Parathyroid adenoma (tissue), 2 donors: ENCODE measurements around the gene IL4R.
A peak's percentile ranks its signal among the peaks of the same experiment; 100 is the strongest.

Source experiments
- H2AFZ ChIP-seq: fragments of 300-600 bp; sonication (generic); one replicate; pipeline ENCODE4 v1.7.0; 2017; ENCODE audit warnings: antibody characterized with exemption, mild to moderate bottlenecking
- H3K27ac ChIP-seq: fragments of 300-600 bp; sonication (generic); one replicate; pipeline ENCODE4 v1.7.0; 2017
- H3K27me3 ChIP-seq: fragments of 300-600 bp; sonication (generic); one replicate; pipeline ENCODE4 v1.7.0; 2017; ENCODE audit warnings: low read length; ENCODE audit not compliant: control insufficient read depth, insufficient read depth
- H3K36me3 ChIP-seq: fragments of 300-600 bp; sonication (generic); one replicate; pipeline ENCODE4 v1.7.0; 2017; ENCODE audit warnings: low read length; ENCODE audit not compliant: control insufficient read depth, insufficient read depth
- H3K4me1 ChIP-seq: fragments of 300-600 bp; sonication (generic); one replicate; pipeline ENCODE4 v1.7.0; 2017; ENCODE audit warnings: control low read depth
- H3K4me2 ChIP-seq: fragments of 300-600 bp; sonication (generic); one replicate; pipeline ENCODE4 v1.7.0; 2017; ENCODE audit warnings: low read length
- H3K4me3 ChIP-seq: fragments of 300-600 bp; sonication (generic); one replicate; pipeline ENCODE4 v1.7.0; 2017; ENCODE audit warnings: low read depth, low read length
- H3K79me2 ChIP-seq: fragments of 300-600 bp; sonication (generic); one replicate; pipeline ENCODE4 v1.7.0; 2017; ENCODE audit warnings: control low read depth
- H3K9ac ChIP-seq: fragments of 300-600 bp; sonication (generic); one replicate; pipeline ENCODE4 v1.7.0; 2017; ENCODE audit warnings: mild to moderate bottlenecking
- H3K9me3 ChIP-seq: fragments of 300-600 bp; sonication (generic); one replicate; pipeline ENCODE4 v1.7.0; 2017; ENCODE audit warnings: low read length; ENCODE audit not compliant: control insufficient read depth
- CTCF ChIP-seq: fragments of 300-600 bp; sonication (generic); IDR thresholded peaks from one replicate; pipeline ENCODE4 v1.7.0; 2017; ENCODE audit warnings: antibody characterized with exemption, mild to moderate bottlenecking
- donor health status: primary hyperparathyroidism.

The IL4R gene

GRCh38 chr16:27335349-27336053 lies 21.7 kb downstream of the IL4R start:
- Histone ChIP-seq H3K27me3 (no peaks in the 10 kb centered on the region), H3K4me1 (peaks cover 21% of the 10 kb centered on the region), H3K9ac (no peak overlapping the region), H3K36me3 (peaks cover 4% of the 10 kb centered on the region), H3K27ac (no peak overlapping the region), H3K4me3 (peak overlapping the region; percentile 43), H2AFZ (no peak overlapping the region), H3K9me3 (no peaks in the 10 kb centered on the region), H3K79me2 (peaks cover 23% of the 10 kb centered on the region), H3K4me2 (peak overlapping the region; percentile 49)
- no peak for TF ChIP-seq CTCF

- Histone ChIP-seq H2AFZ (no peak overlapping the region), H3K9ac (no peak overlapping the region), H3K27ac (no peak overlapping the region), H3K9me3 (no peaks in the 10 kb centered on the region), H3K27me3 (no peaks in the 10 kb centered on the region), H3K4me2 (no peak overlapping the region), H3K4me1 (peaks cover 11% of the 10 kb centered on the region), H3K4me3 (no peak overlapping the region), H3K79me2 (peaks cover 21% of the 10 kb centered on the region), H3K36me3 (peaks cover 4% of the 10 kb centered on the region)
- TF ChIP-seq CTCF = no peak
Measured at GRCh38 chr16:27337024-27337423, 23.2 kb downstream of the IL4R start.

GRCh38 chr16:27339180-27339579 lies 25.4 kb downstream of the IL4R start:
- no peaks in the 10 kb centered on the region for H3K27me3 ChIP-seq
- no peak overlapping the region for H3K9ac ChIP-seq
- no peaks in the 10 kb centered on the region for H3K4me1 ChIP-seq
- no peaks in the 10 kb centered on the region for H3K9me3 ChIP-seq
- H2AFZ ChIP-seq = no peak overlapping the region
- H3K4me3 ChIP-seq = no peak overlapping the region
- H3K79me2 ChIP-seq = peaks cover 20% of the 10 kb centered on the region
- no peaks in the 10 kb centered on the region for H3K36me3 ChIP-seq
- no peak for TF ChIP-seq CTCF
- no peak overlapping the region for H3K27ac ChIP-seq
- H3K4me2 ChIP-seq = no peak overlapping the region

- Histone ChIP-seq H3K4me3 (no peak overlapping the region), H3K9ac (no peak overlapping the region), H3K4me1 (no peaks in the 10 kb centered on the region), H3K27ac (no peak overlapping the region), H3K79me2 (peaks cover 17% of the 10 kb centered on the region), H3K36me3 (no peaks in the 10 kb centered on the region), H3K27me3 (no peaks in the 10 kb centered on the region), H3K9me3 (no peaks in the 10 kb centered on the region), H2AFZ (no peak overlapping the region), H3K4me2 (no peak overlapping the region)
- no peak for TF ChIP-seq CTCF
Measured at GRCh38 chr16:27340654-27341053, 26.9 kb downstream of the IL4R start.

GRCh38 chr16:27341549-27341948 lies 27.8 kb downstream of the IL4R start:
- TF ChIP-seq CTCF = no peak
- Histone ChIP-seq H3K4me3 (no peak overlapping the region), H3K27ac (no peak overlapping the region), H3K4me2 (no peak overlapping the region), H3K36me3 (no peaks in the 10 kb centered on the region), H3K27me3 (no peaks in the 10 kb centered on the region), H3K9ac (no peak overlapping the region), H3K9me3 (no peaks in the 10 kb centered on the region), H3K4me1 (no peaks in the 10 kb centered on the region), H3K79me2 (peaks cover 17% of the 10 kb centered on the region), H2AFZ (no peak overlapping the region)
